K562 (cell line): ENCODE results near the gene DAPK3. TPM values are rescaled to one million over a fixed set of nuclear protein-coding genes. Genes with fewer than 3 reads are reported as not detected.

ENCODE experiments used
- ATAC-seq: fragments of 200-7000 bp; cut with Tn5 transposase; 3 replicates; pipeline ENCODE4 v1.9.1; 2020; ENCODE audit warnings: moderate library complexity
- BruUV-seq: library from RNA; stranded (reverse); fragments of 400-500 nt; replicated peaks from 2 replicates; lab custom pipeline; 2021; lab: Mats Ljungman, UMichigan
- CTCF ChIA-PET: fragments of 300-600 bp; formaldehyde crosslinking; extraction: SDS; loops from one replicate; lab custom pipeline; 2021; ENCODE audit warnings: low intra/inter-chr PET ratio; lab: Yijun Ruan, JAX
- POLR2A ChIA-PET: fragments of 300-600, 350-650 bp; sonication (Branson Sonifier 250); formaldehyde crosslinking; extraction: SDS; loops from one replicate; lab custom pipeline; 2021; ENCODE audit warnings: antibody characterized with exemption, inconsistent platforms; lab: Yijun Ruan, JAX
- DNase-seq, 4 experiments: peaks; one replicate each; pipeline versions ENCODE4 v3.0.0 to v3.0.0-alpha.2; 2011 to 2018; ENCODE audit warnings: low spot score in 3 of 4, mixed read lengths in 3 of 4; ENCODE audit errors: extremely low read depth in 1 of 4
- FAIRE-seq: peaks from 2 replicates; lab custom pipeline; 2011; peaks lifted over from hg19 to GRCh38; lab: Jason Lieb, UNC
- H2AFZ ChIP-seq: 2 replicates; pipeline ENCODE4 v1.6.0; 2011; ENCODE audit warnings: low read depth, low read length, control low read depth, inconsistent platforms
- H3K27ac ChIP-seq: fragments of 200-600 bp; 3 replicates; pipeline ENCODE4 v1.8.0; 2011; ENCODE audit warnings: low read depth, mild to moderate bottlenecking, control low read depth, inconsistent platforms, low read length, moderate library complexity, mixed read lengths; ENCODE audit errors: extremely low read depth
- H3K27me3 ChIP-seq, 2 experiments: fragments of 300-600 bp in 1 of 2; 2 replicates in 1 of 2; 3 replicates in 1 of 2; pipeline versions ENCODE4 v1.6.0 to v1.8.0; 2011; ENCODE audit warnings: inconsistent platforms in 2 of 2, low read length in 2 of 2, mild to moderate bottlenecking in 1 of 2, mixed read lengths in 1 of 2, moderate library complexity in 1 of 2; ENCODE audit not compliant: control insufficient read depth in 2 of 2, insufficient read depth in 2 of 2
- H3K36me3 ChIP-seq: fragments of 300-600 bp; 3 replicates; pipeline ENCODE4 v1.8.0; 2011; ENCODE audit warnings: mild to moderate bottlenecking, low read length, inconsistent platforms; ENCODE audit not compliant: control insufficient read depth, insufficient read depth
- H3K4me1 ChIP-seq, 2 experiments: fragments of 200-600 bp in 1 of 2; replicated peaks in 1 of 2; 2 replicates in 1 of 2; 3 replicates in 1 of 2; pipeline versions ENCODE4 v1.5.1 to v1.8.0; 2011; ENCODE audit warnings: inconsistent platforms in 2 of 2, low read length in 2 of 2, mild to moderate bottlenecking in 1 of 2, mixed read lengths in 1 of 2, moderate library complexity in 1 of 2; ENCODE audit not compliant: control insufficient read depth in 2 of 2, insufficient read depth in 2 of 2
- H3K4me2 ChIP-seq: 2 replicates; pipeline ENCODE4 v1.6.1; 2011; ENCODE audit warnings: low read length, control low read depth, inconsistent platforms, mixed read lengths; ENCODE audit not compliant: insufficient read depth
- H3K4me3 ChIP-seq: fragments of 200-600 bp; sonication (generic), shearing (Covaris generic); 2 replicates; pipeline ENCODE4 v1.5.1; 2016; ENCODE audit warnings: control low read depth, inconsistent platforms
- H3K79me2 ChIP-seq: fragments of 200-600 bp; 3 replicates; pipeline ENCODE4 v1.8.0; 2011; ENCODE audit warnings: low read length, inconsistent platforms; ENCODE audit not compliant: control insufficient read depth, insufficient read depth
- H3K9ac ChIP-seq, 2 experiments: 2 replicates each; pipeline versions ENCODE4 v1.6.0 to v1.6.1; 2011; ENCODE audit warnings: low read depth in 2 of 2, low read length in 2 of 2, control low read depth in 1 of 2, inconsistent platforms in 1 of 2, mild to moderate bottlenecking in 1 of 2, mixed read lengths in 1 of 2; ENCODE audit not compliant: insufficient read depth in 1 of 2
- H3K9me1 ChIP-seq: one replicate; pipeline ENCODE4 v1.6.0; 2011; ENCODE audit warnings: inconsistent platforms, mild to moderate bottlenecking, low read length, moderate library complexity; ENCODE audit not compliant: control insufficient read depth, insufficient read depth
- H3K9me3 ChIP-seq: replicated peaks from 2 replicates; pipeline ENCODE4 v1.5.1; 2011; ENCODE audit warnings: low read depth, low read length, inconsistent platforms; ENCODE audit not compliant: control insufficient read depth, insufficient read depth
- H4K20me1 ChIP-seq: replicated peaks from 2 replicates; pipeline ENCODE4 v1.6.1; 2011; ENCODE audit warnings: low read length, inconsistent platforms, mixed read lengths; ENCODE audit not compliant: control insufficient read depth, insufficient read depth
- CHD7 ChIP-seq: fragments of 200-600 bp; sonication (generic); IDR thresholded peaks from one replicate; pipeline ENCODE4 v1.6.1; 2012; ENCODE audit warnings: mild to moderate bottlenecking, low read depth, low read length, inconsistent platforms
- POLR2A ChIP-seq: fragments of 450-650 bp; conservative IDR thresholded peaks from 2 replicates; pipeline ENCODE4 v1.6.1; 2016
- POLR3G ChIP-seq: IDR thresholded peaks from 2 replicates; pipeline ENCODE4 v1.6.1; 2011; ENCODE audit not compliant: insufficient read length, insufficient replicate concordance; ENCODE audit errors: extremely low read depth
- WGBS: fragments of 100-300 bp; shearing (Covaris generic); methylation state at CpG from one replicate; pipeline ENCODE4 v1.1.6; 2016; ENCODE audit warnings: low coverage, mixed read lengths; ENCODE audit not compliant: insufficient coverage; ENCODE audit errors: missing lambda C conversion rate; 5-methylcytosine and 5-hydroxymethylcytosine counted together
- in situ Hi-C: fragments of 300-500 bp; cut with MboI; formaldehyde crosslinking; loops from 4 replicates; pipeline ENCODE4 v1.15.0; 2018; ENCODE audit warnings: inconsistent platforms, mixed read lengths
- intact Hi-C: fragments of 100-400 bp; cut with micrococcal nuclease; formaldehyde crosslinking; loops from 2 replicates; pipeline ENCODE4 v1.14.2; 2022
- polyA plus RNA-seq, 8 experiments: library from polyadenylated mRNA; depleted of rRNA in 4 of 8; stranded (reverse) in 5 of 8; unstranded in 3 of 8; fragments of >200 nt; fragmentation: Nextera tagmentation in 2 of 8; fragmentation: Illumina TruSeq in 1 of 8; extraction: Ambion mirVana in 2 of 8; extraction: Trizol in 1 of 8; gene quantifications; 2 replicates each; pipeline versions ENCODE4 v1.2.1 to v1.2.3, GENCODE V29; 2011 to 2014; ENCODE audit warnings: inconsistent platforms in 1 of 8, missing spikeins in 1 of 8
- total RNA-seq, 7 experiments: library from RNA; depleted of rRNA in 6 of 7; stranded (reverse); fragments of >200 nt in 6 of 7; fragmentation: Illumina TruSeq in 2 of 7; extraction: Trizol in 2 of 7; gene quantifications; 2 replicates each; pipeline versions ENCODE4 v1.2.1 to v1.2.3, GENCODE V29; 2011 to 2021; ENCODE audit warnings: low replicate concordance in 1 of 7
- TF ChIP-seq, protein P1 (sequence below): fragments of 250-450 bp; sonication (Bioruptor Pico); IDR thresholded peaks from 2 replicates; pipeline ENCODE4 v1.5.1; 2021; ENCODE audit warnings: mild to moderate bottlenecking

Gene DAPK3
- total and polyA plus RNA-seq, 9 of the 15 experiments (the other 6 are each of a cell fraction or from before 2014, with no cell fraction given), result 0.14 to 63.4 (median 25.0) TPM

- BruUV-seq, result TSS peak; percentile 0
- H3K9ac ChIP-seq, result peak overlapping the region in 1 of 2 experiments; percentile 71; a peak in 1 of 4 replicates
- H3K4me3 ChIP-seq, result no peak overlapping the region
- no peak overlapping the region for H3K4me2 ChIP-seq
- WGBS, result 96% methylated on average over 19 of the region's 31 CpGs
- H3K79me2 ChIP-seq, result peaks cover 81% of the 10 kb centered on the region
- FAIRE-seq (no peak), DNase-seq (peak in 2 of 4 experiments; percentile 22 to 25), ATAC-seq (no peak)
- H3K9me3 ChIP-seq, result no peaks in the 10 kb centered on the region
- in situ Hi-C loops, result loop anchor here (5.0 kb wide), 1 partner anchor 222 kb away; no protein-coding TSS in a partner anchor
- intact Hi-C loops, result no loop called here
- peaks cover 90% of the 10 kb centered on the region for H4K20me1 ChIP-seq
- peaks cover 95% of the 10 kb centered on the region for H3K36me3 ChIP-seq
- H3K4me1 ChIP-seq, result peaks cover 13 to 73% of the 10 kb centered on the region in 2 experiments; a peak in 4 of 5 replicates
- H3K27ac ChIP-seq, result no peak overlapping the region
- no peaks in the 10 kb centered on the region for H3K27me3 ChIP-seq
- no peak overlapping the region for H2AFZ ChIP-seq
- ChIA-PET CTCF (no interaction called here), POLR2A (interaction anchor here (0.6 to 9.7 kb wide), 7 partner anchors 11 to 421 kb away, joined by 3 to 215 read pairs (median 3); partner anchors contain the start of gene DAPK3)
- H3K9me1 ChIP-seq, result peaks cover 35% of the 10 kb centered on the region
- TF ChIP-seq, protein P1, sequence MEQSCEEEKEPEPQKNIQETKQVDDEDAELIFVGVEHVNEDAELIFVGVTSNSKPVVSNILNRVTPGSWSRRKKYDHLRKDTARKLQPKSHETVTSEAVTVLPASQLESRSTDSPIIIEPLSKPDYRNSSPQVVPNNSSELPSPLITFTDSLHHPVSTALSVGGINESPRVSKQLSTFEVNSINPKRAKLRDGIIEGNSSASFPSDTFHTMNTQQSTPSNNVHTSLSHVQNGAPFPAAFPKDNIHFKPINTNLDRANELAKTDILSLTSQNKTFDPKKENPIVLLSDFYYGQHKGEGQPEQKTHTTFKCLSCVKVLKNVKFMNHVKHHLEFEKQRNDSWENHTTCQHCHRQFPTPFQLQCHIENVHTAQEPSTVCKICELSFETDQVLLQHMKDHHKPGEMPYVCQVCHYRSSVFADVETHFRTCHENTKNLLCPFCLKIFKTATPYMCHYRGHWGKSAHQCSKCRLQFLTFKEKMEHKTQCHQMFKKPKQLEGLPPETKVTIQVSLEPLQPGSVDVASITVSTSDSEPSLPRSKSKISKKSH, result no peak
- no peak for TF ChIP-seq CHD7
- no peak for TF ChIP-seq POLR3G
- 0 out of 2 replicates have a peak, but pooled peaks have one; percentile 20 for TF ChIP-seq POLR2A
Observed at GRCh38 chr19:3980353-3981251, 9.7 kb upstream of the DAPK3 start.
